Activated naive CD8-positive, alpha-beta T cell treated with anti-CD3 and anti-CD28 coated beads, Interleukin-2, amount 50 U/mL, for 16 hours (primary cell): Measurements from ENCODE around the gene POLR2H.

Source experiments
- DNase-seq: peaks from one replicate; pipeline ENCODE4 v3.0.0-alpha.2; 2020; ENCODE audit warnings: low read depth, low spot score

Gene POLR2H

GRCh38 chr3:184371570-184372018 is 10.1 kb downstream of the POLR2H start:
- DNase-seq, result no peak

GRCh38 chr3:184372296-184372821 is 10.8 kb downstream of the POLR2H start:
- no peak for DNase-seq

- DNase-seq, result no peak
These were observed 11.4 kb downstream of the POLR2H start for GRCh38 chr3:184372911-184373310.

- no peak for DNase-seq
These were observed 11.9 kb downstream of the POLR2H start for GRCh38 chr3:184373422-184373821.

GRCh38 chr3:184375747-184376461 is 14.4 kb downstream of the POLR2H start:
- no peak for DNase-seq

- DNase-seq, result no peak
These were observed 15.9 kb downstream of the POLR2H start for GRCh38 chr3:184377374-184377773.

GRCh38 chr3:184377882-184378445 is 16.5 kb downstream of the POLR2H start, which contains the start of gene THPO:
TSS of gene THPO (minus strand) at chr3:184378207. CDS start at chr3:184376259, 1,948 bp downstream.
- no peak for DNase-seq

GRCh38 chr3:184378651-184379357 is 17.3 kb downstream of the POLR2H start:
- no peak for DNase-seq

GRCh38 chr3:184379358-184380184 is 18.1 kb downstream of the POLR2H start, which contains the start of gene CHRD:
TSS of gene CHRD (plus strand) at chr3:184380054. CDS start at chr3:184380319, 265 bp downstream.
- no peak for DNase-seq

GRCh38 chr3:184380185-184380626 is 18.7 kb downstream of the POLR2H start:
- no peak for DNase-seq

GRCh38 chr3:184380627-184381260 is 19.2 kb downstream of the POLR2H start:
- no peak for DNase-seq

GRCh38 chr3:184381261-184382224 is 20.0 kb downstream of the POLR2H start:
- no peak for DNase-seq

GRCh38 chr3:184382326-184383032 is 21.0 kb downstream of the POLR2H start:
- DNase-seq, result no peak

GRCh38 chr3:184383033-184383740 is 21.7 kb downstream of the POLR2H start:
- DNase-seq, result no peak

GRCh38 chr3:184384342-184384741 is 22.8 kb downstream of the POLR2H start:
- no peak for DNase-seq

- DNase-seq, result no peak
These were observed 23.4 kb downstream of the POLR2H start for GRCh38 chr3:184384856-184385422.

GRCh38 chr3:184386047-184386806 is 24.7 kb downstream of the POLR2H start:
- no peak for DNase-seq
